Activated T-helper 1 cell treated with anti-CD3 and anti-CD28 coated beads, Interleukin-12 subunit alpha, Interleukin-12 subunit beta, Interleukin-2, Interleukin-4 antibody, amounts not matched to agents 30 ng/mL and 10 ng/mL and 1 ng/mL, durations not matched to agents 14 hours and 24 hours and 36 hours (primary cell): ENCODE results near the gene ESYT2. TPM values are rescaled to one million over a fixed set of nuclear protein-coding genes. Genes with fewer than 3 reads are reported as not detected.

Experiments
- DNase-seq: peaks from one replicate; pipeline ENCODE4 v3.0.0; 2021; ENCODE audit warnings: low spot score
- H3K27ac Mint-ChIP-seq: one replicate; pipeline ENCODE4 v1.8.0; 2021; ENCODE audit warnings: mild to moderate bottlenecking, mixed read lengths
- H3K27me3 Mint-ChIP-seq: one replicate; pipeline ENCODE4 v1.8.0; 2022; ENCODE audit warnings: mild to moderate bottlenecking, moderate library complexity, mixed read lengths; ENCODE audit not compliant: insufficient read depth
- H3K36me3 Mint-ChIP-seq: one replicate; pipeline ENCODE4 v1.8.0; 2021; ENCODE audit warnings: low read depth, mixed read lengths
- H3K4me1 Mint-ChIP-seq: one replicate; pipeline ENCODE4 v1.8.0; 2021; ENCODE audit warnings: low read depth, mixed read lengths
- H3K4me3 Mint-ChIP-seq: one replicate; pipeline ENCODE4 v1.8.0; 2021; ENCODE audit warnings: mild to moderate bottlenecking, moderate library complexity, mixed read lengths
- H3K9me3 Mint-ChIP-seq: one replicate; pipeline ENCODE4 v1.8.0; 2021; ENCODE audit warnings: mixed read lengths
- intact Hi-C: fragments of 100-400 bp; cut with micrococcal nuclease; formaldehyde crosslinking; loops from one replicate; pipeline ENCODE4 v1.15.1; 2024
- total RNA-seq: library from RNA; stranded (reverse); gene quantifications from 2 replicates; pipeline ENCODE4 v1.2.3, GENCODE V29; 2022

Gene ESYT2
- total RNA-seq, 1 donor from 2014 or later: 59.1 TPM

- intact Hi-C loops: no loop called here
These were observed 68.4 kb downstream of the ESYT2 start for GRCh38 chr7:158760936-158761335.

GRCh38 chr7:158760445-158760764, 68.9 kb downstream of the ESYT2 start:
- Mint-ChIP-seq H3K27me3 (no peaks in the 10 kb centered on the region), H3K4me1 (peaks cover 5% of the 10 kb centered on the region), H3K27ac (no peak overlapping the region), H3K4me3 (no peak overlapping the region), H3K9me3 (no peaks in the 10 kb centered on the region), H3K36me3 (peaks cover 65% of the 10 kb centered on the region)
- no peak for DNase-seq
- intact Hi-C loops: no loop called here

More at GRCh38 chr7:158760936-158761335, 68.4 kb downstream of the ESYT2 start:
- no peak for DNase-seq
- H3K9me3 Mint-ChIP-seq: no peaks in the 10 kb centered on the region
- H3K36me3 Mint-ChIP-seq: peaks cover 65% of the 10 kb centered on the region
- H3K4me1 Mint-ChIP-seq: peaks cover 5% of the 10 kb centered on the region
- no peaks in the 10 kb centered on the region for H3K27me3 Mint-ChIP-seq
- H3K4me3 Mint-ChIP-seq: no peak overlapping the region
- H3K27ac Mint-ChIP-seq: no peak overlapping the region

DNA sequence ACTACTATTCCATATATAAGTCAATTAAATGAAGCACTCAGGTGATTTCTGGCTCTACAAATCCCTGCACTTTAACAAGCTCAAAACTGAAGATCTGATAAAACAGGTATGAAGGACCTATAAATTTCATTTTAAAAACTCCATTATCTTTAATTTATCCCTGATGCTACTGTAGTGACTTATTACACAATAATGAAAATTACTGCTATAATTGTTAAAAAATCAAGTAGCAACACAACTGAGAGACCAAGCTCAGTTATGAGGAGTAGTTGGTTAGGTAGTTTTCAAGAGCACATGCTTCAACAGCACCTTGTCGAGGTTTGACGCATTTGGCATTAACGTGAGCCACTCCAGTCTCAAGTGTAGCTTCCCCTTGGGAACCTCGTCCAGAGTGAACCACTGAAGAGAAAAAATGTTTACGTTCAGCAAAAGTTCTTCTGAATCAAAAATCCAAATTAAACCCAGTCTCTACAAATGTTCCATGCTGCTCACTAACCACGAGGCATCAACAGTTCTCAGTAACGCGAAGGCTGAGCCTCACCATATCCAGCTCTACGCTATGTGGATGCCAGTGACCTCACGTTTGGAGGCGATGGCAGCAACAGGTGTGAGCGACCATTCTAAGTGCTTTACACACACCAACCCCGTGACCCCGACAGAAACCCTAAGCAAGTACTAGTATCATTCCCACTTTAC, 69.4 kb downstream of the ESYT2 start:
- Mint-ChIP-seq H3K9me3 (no peaks in the 10 kb centered on the region), H3K36me3 (peaks cover 67% of the 10 kb centered on the region), H3K4me1 (peaks cover 10% of the 10 kb centered on the region), H3K27me3 (no peaks in the 10 kb centered on the region), H3K4me3 (no peak overlapping the region), H3K27ac (no peak overlapping the region)
- DNase-seq: no peak
- intact Hi-C loops: no loop called here

GRCh38 chr7:158759245-158759614, 70.1 kb downstream of the ESYT2 start:
- H3K27ac Mint-ChIP-seq: no peak overlapping the region
- H3K27me3 Mint-ChIP-seq: no peaks in the 10 kb centered on the region
- intact Hi-C loops: no loop called here
- peaks cover 65% of the 10 kb centered on the region for H3K36me3 Mint-ChIP-seq
- H3K4me3 Mint-ChIP-seq: no peak overlapping the region
- peaks cover 13% of the 10 kb centered on the region for H3K4me1 Mint-ChIP-seq
- no peaks in the 10 kb centered on the region for H3K9me3 Mint-ChIP-seq
- no peak for DNase-seq

DNA sequence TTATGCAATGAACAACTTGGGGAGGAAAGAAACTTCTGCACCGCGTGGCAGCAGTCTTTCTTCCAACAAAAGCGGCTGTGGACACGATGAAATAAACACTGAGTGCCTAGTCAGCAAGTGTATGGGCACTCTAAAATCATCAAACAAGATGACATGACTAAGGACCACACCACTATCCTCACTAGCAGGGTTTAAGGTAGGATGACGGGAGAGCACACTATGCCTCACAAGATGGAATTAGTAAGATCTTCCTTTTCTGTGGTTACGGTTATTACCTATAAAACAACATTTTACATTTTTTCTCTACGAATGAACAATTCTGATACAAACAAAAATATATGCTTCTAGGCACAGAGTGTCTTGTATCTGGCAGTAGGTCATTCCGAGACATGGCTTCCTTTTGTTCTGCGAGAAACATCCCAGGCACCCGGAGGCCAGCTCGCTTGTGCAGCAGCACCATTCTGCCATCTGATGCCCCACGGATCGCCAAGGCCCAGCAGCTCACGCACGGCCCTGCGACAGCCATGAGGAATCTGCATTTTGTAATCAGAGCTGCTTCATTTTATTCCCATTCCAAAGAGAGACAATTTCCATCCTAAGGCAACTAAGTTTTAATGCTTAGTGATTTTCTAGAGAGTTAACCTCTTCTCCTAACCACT, 70.6 kb downstream of the ESYT2 start:
- Mint-ChIP-seq H3K4me3 (no peak overlapping the region), H3K36me3 (peaks cover 59% of the 10 kb centered on the region), H3K27me3 (no peaks in the 10 kb centered on the region), H3K4me1 (peaks cover 13% of the 10 kb centered on the region), H3K27ac (no peak overlapping the region), H3K9me3 (no peaks in the 10 kb centered on the region)
- DNase-seq: no peak
- intact Hi-C loops: no loop called here

DNA sequence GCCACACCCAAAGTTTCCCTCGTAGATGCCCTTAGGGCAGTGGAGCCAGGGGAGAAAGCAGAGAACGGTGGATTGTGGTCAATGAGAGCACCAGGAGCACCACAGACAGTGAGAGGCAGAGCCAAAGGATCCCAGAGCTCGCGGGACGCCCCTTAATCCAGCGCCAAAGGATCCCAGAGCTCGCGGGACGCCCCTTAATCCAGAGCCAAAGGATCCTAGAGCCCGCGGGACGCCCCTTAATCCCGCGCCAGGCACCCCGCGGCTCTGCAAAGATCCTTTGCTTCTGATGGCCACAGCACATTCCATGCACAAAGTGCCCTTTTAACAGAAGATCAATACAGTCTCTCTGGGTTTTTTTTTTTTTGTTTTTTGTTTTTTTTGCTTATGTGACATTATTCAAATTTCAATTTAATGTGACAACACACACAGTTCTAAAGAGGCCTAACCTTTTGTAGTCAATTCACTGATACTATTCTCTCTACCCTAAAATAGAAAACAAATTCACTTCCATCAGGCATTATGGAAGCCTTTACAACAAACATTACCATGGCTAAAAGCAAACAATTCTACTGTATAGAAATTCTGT, 71.8 kb downstream of the ESYT2 start:
- H3K9me3 Mint-ChIP-seq: no peaks in the 10 kb centered on the region
- no peak overlapping the region for H3K27ac Mint-ChIP-seq
- H3K4me3 Mint-ChIP-seq: no peak overlapping the region
- peaks cover 13% of the 10 kb centered on the region for H3K4me1 Mint-ChIP-seq
- H3K36me3 Mint-ChIP-seq: peaks cover 63% of the 10 kb centered on the region
- H3K27me3 Mint-ChIP-seq: no peaks in the 10 kb centered on the region
- DNase-seq: no peak
- intact Hi-C loops: no loop called here

DNA sequence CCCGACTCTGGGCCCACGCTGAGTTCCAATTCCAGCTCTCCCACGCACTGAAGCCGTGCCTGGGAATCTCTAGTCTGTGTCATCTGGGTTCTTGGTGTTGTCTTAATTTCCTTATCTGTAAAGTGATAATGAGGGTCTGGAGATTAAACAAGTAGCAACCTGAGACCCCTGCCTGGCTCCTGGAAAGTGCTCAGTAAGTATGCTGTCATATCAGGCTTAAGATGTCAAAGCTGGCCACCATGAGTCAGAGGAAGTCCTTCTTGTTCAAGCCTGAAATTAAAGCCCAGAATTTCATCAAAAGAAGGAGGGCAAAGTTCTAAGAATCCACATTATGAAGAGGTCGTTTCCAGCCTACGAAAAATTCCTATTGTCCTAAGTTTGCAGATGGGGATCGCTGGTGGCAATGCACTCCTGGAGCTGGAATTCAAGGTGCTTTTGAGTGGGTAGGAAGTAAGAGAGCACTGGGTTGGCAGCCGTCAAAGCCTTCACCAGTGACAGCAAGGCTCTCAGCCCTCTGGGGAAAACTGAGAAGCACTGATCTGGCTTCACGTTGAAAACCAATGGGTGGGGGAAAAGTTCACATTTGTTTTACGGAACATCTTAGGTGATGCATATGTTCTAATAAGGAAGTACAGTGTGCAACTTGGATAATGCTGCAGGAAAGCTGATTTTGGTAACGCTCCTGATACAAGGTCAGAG, 74.4 kb downstream of the ESYT2 start:
- peaks cover 41% of the 10 kb centered on the region for H3K36me3 Mint-ChIP-seq
- no peaks in the 10 kb centered on the region for H3K27me3 Mint-ChIP-seq
- H3K9me3 Mint-ChIP-seq: no peaks in the 10 kb centered on the region
- H3K27ac Mint-ChIP-seq: no peak overlapping the region
- H3K4me1 Mint-ChIP-seq: peaks cover 8% of the 10 kb centered on the region
- intact Hi-C loops: no loop called here
- no peak for DNase-seq
- H3K4me3 Mint-ChIP-seq: no peak overlapping the region

GRCh38 chr7:158753900-158754299, 75.4 kb downstream of the ESYT2 start:
- Mint-ChIP-seq H3K4me3 (no peak overlapping the region), H3K27ac (no peak overlapping the region), H3K36me3 (peaks cover 36% of the 10 kb centered on the region), H3K4me1 (peaks cover 8% of the 10 kb centered on the region), H3K27me3 (no peaks in the 10 kb centered on the region), H3K9me3 (no peaks in the 10 kb centered on the region)
- intact Hi-C loops: no loop called here
- DNase-seq: no peak

- Mint-ChIP-seq H3K27me3 (no peaks in the 10 kb centered on the region), H3K27ac (no peak overlapping the region), H3K36me3 (peaks cover 30% of the 10 kb centered on the region), H3K4me3 (no peak overlapping the region), H3K4me1 (peaks cover 8% of the 10 kb centered on the region), H3K9me3 (no peaks in the 10 kb centered on the region)
- intact Hi-C loops: no loop called here
- no peak for DNase-seq
These were observed 77.6 kb downstream of the ESYT2 start for GRCh38 chr7:158751751-158752150.

GRCh38 chr7:158751199-158751598, 78.1 kb downstream of the ESYT2 start:
- peaks cover 30% of the 10 kb centered on the region for H3K36me3 Mint-ChIP-seq
- H3K4me1 Mint-ChIP-seq: peaks cover 8% of the 10 kb centered on the region
- H3K27ac Mint-ChIP-seq: no peak overlapping the region
- no peak for DNase-seq
- H3K4me3 Mint-ChIP-seq: no peak overlapping the region
- intact Hi-C loops: no loop called here
- H3K9me3 Mint-ChIP-seq: no peaks in the 10 kb centered on the region
- H3K27me3 Mint-ChIP-seq: no peaks in the 10 kb centered on the region

GRCh38 chr7:158750702-158751101, 78.6 kb downstream of the ESYT2 start:
- Mint-ChIP-seq H3K4me3 (no peak overlapping the region), H3K4me1 (peaks cover 8% of the 10 kb centered on the region), H3K9me3 (no peaks in the 10 kb centered on the region), H3K27ac (no peak overlapping the region), H3K27me3 (no peaks in the 10 kb centered on the region), H3K36me3 (peaks cover 29% of the 10 kb centered on the region)
- DNase-seq: no peak
- intact Hi-C loops: no loop called here

GRCh38 chr7:158749396-158749795, 79.9 kb downstream of the ESYT2 start:
- Mint-ChIP-seq H3K36me3 (peaks cover 25% of the 10 kb centered on the region), H3K27ac (no peak overlapping the region), H3K4me3 (no peak overlapping the region), H3K27me3 (no peaks in the 10 kb centered on the region), H3K9me3 (no peaks in the 10 kb centered on the region), H3K4me1 (no peaks in the 10 kb centered on the region)
- intact Hi-C loops: no loop called here
- no peak for DNase-seq

GRCh38 chr7:158748335-158748734, 81.0 kb downstream of the ESYT2 start:
- Mint-ChIP-seq H3K4me1 (no peaks in the 10 kb centered on the region), H3K27ac (no peak overlapping the region), H3K36me3 (peaks cover 32% of the 10 kb centered on the region), H3K27me3 (no peaks in the 10 kb centered on the region), H3K4me3 (no peak overlapping the region), H3K9me3 (no peaks in the 10 kb centered on the region)
- intact Hi-C loops: no loop called here
- DNase-seq: no peak
